ENCODE results near the gene CDH9.

DNA sequence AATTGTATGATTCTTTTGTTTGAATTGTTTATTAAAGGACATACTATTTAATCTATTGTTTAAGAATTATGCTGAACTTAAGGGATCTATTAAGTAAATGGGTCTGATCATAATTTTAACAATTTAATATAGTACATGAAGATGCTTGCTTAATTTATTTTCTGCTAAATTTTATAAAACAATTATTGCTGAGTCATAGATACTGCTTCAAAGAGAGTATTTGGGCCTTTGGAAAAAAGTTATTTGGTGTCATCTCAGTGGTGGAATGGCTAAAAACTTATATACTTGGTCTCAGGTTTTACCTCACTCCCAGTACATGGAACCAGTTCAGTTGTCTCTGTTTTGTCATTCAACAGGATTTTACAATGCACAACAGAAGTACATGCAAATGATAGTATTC, 145.3 kb downstream of the CDH9 start:
- TF ChIP-seq, protein P1, sequence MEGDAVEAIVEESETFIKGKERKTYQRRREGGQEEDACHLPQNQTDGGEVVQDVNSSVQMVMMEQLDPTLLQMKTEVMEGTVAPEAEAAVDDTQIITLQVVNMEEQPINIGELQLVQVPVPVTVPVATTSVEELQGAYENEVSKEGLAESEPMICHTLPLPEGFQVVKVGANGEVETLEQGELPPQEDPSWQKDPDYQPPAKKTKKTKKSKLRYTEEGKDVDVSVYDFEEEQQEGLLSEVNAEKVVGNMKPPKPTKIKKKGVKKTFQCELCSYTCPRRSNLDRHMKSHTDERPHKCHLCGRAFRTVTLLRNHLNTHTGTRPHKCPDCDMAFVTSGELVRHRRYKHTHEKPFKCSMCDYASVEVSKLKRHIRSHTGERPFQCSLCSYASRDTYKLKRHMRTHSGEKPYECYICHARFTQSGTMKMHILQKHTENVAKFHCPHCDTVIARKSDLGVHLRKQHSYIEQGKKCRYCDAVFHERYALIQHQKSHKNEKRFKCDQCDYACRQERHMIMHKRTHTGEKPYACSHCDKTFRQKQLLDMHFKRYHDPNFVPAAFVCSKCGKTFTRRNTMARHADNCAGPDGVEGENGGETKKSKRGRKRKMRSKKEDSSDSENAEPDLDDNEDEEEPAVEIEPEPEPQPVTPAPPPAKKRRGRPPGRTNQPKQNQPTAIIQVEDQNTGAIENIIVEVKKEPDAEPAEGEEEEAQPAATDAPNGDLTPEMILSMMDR (IDR thresholded peaks at IDR 0.05), result no peak
- TF ChIP-seq POLR2A (IDR thresholded peaks at IDR 0.05), result no peak

Data from uterus (tissue), 2 donors.